ENCODE results near the gene SND1.

GRCh38 chr7:127612263-127612662 is 39.7 kb upstream of the SND1 start:
- no peak for TF ChIP-seq CTCF (IDR thresholded peaks at IDR 0.05; ENCODE audit: extremely low read depth in 1 of 2, insufficient read depth in 1 of 2, low read depth in 1 of 2, low read length in 2 of 2)
- no peak for TF ChIP-seq POLR2A (IDR thresholded peaks at IDR 0.05; ENCODE audit: low read depth, low read length)
- no peak for TF ChIP-seq POLR2AphosphoS5 (IDR thresholded peaks at IDR 0.05; ENCODE audit: insufficient read depth, low read depth, low read length)

Measured in endothelial cell of umbilical vein (primary cell).